NCI-H2029 (cell line): ENCODE results near the gene ZNF622.
"Not testable (repeated sequence)": the region's sequence is repeated elsewhere in the genome, so short reads cannot be mapped to it uniquely, and the experiment has no call there.

Source experiments
- DNase-seq: peaks from one replicate; lab custom pipeline; 2025; lab: John Stamatoyannopoulos, UW

ZNF622 gene

GRCh38 chr5:16480144-16480543 lies 14.5 kb upstream of the ZNF622 start:
- DNase-seq = no peak

DNA sequence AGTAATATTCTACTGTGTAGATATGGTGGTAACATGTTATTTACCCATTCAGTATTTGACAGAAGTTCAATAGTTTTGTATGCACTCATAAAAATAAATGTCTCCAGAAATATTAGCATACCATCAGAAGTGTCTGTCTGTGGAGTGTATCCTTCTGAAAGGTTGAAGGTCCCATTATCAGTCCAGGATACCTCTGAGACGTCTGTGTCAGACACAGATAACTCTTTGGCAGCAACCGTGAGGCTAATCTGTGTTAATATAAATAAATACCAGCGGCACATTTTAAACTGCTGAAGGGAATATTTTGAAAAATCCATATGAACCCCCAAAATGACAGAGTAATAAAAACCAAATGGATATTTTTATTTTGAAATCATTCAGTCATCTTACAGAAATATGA lies 11.9 kb upstream of the ZNF622 start:
- DNase-seq = no peak

DNA sequence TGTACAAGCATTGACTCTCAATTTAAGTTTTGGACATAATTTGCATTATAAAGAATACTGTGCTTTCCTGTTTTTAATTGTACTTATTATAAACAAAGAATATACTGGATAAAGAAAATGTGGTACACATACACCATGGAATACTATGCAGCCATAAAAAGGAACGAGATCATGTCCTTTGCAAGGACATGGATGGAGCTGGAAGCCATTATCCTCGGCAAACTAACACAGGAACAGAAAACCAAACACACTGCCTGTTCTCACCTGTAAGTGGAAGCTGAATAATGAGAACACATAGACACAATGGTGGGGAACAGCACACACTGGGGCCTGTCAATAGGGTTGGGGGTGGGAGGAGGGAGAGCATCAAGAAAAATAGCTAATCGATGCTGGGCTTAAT lies 10.8 kb upstream of the ZNF622 start:
- DNase-seq = not testable (repeated sequence)

DNA sequence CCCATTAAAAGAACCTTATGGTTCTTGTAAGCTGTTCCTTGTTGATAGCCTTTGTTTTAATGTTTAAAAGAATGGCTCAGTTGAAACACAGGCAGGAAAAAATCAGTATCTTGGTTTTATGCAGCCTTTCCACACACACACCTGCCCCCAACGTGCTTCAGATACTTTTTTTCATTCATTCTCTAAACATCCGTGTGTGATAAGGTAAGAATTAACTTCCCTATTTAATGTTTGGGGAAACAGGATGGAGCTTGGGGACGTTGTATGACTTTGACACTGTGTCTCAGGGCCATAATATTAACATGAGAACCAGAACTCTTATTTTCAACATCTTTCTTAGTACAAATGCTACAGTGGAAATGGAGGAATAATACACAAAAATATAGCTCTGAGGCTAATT lies 5.8 kb upstream of the ZNF622 start:
- DNase-seq = no peak

DNA sequence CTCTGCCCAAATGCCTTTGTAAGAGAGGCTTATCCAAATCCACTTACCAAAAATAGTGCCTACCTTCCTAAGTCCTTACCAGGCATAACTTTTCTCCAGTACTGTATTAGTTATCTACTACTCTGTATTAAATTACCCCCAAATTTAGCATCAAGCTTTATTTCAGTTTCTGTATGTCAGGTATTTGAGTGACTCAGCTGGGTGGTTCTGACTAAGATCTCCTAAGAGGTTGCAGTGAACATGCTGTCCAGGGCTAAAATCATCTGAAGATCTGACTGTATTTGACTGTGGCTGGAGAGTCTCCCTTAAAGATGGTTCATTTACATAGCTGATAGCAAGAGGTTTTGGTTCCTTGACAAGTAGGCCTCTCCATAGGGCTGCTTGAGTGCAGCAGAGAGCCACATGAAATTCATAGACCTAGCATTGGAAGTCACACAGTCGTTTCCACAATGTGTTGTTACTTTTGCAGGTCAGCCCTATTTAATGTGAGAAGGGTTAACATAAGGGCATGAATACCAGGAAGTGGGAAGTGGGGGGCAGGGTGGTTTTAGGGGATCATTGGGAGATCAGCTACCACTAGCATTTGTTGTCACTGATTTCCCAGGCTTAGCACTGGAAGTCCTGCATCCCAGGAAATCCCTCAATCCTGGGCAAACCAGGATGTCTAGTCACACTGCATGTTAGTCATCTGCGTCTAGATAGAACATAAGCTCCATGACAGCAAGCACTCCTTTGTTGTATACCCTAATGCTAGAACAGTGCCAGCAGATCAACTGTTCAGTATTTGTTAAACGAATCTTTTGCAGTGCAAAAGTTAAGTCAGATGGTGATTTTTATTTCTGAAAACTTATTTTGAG lies 2.0 kb upstream of the ZNF622 start:
- no peak for DNase-seq

DNA sequence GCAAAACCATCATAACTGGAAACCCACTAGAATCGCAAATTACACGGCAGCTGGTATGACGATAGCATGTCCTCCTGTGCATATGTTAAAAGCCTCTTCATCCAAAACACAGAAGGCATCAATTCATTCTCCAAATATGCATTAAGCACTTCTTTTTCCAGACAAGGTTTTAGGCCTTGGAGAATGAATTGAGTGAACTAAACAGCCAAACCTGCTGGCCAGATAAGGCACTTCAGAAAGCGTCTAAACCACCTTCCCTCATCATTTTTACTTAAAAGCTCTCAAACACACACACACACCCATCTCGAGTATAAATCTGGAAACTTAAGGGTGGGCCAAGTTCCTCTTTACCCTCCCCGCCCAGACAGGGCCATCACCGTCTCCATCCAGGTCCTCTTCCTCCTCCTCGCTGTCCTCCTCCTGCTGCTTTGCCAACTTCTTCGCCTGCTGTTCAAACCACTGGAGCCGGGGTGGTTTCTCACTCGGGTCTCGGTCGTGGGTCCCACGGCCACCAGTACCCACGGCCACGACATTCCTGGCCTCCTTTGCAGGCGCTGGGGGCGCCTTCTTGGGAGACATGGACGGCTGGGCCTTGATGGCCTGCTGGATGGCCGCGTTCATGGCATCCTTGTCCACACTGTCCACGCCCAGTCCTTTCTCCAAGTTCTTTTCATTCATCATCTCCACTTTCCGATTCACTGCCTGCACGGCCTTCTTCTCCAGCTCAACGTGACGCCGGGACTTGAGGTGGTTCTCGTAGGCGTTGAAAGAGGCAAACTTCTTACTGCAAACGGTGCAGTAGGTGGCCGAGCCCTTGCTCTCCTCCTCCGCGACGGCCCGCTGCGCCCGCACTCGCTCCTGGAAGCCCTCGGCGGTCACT lies 696 bp downstream of the ZNF622 start:
- no peak for DNase-seq

GRCh38 chr5:16464231-16464630 lies 1.4 kb downstream of the ZNF622 start:
- DNase-seq = no peak

- DNase-seq = no peak
Measured at GRCh38 chr5:16461782-16462181, 3.8 kb downstream of the ZNF622 start.

DNA sequence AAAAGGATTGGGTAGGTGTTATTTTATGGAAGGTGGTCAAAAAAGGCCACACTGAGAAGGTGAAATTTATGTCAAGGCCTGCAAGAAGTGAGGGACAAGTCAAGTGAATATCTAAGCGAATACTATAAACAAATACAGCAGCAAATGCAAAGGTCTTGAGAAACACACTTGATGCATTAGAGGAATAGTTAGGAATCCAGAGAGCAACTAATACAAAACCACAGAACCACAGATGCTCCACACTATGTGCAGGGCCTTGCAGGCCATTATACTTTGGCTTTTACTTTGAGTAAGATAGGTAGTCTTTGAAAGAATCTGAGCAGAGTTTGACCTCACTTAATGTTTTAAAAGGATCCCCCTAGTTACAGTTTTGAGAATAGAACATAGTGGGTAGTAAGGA lies 4.6 kb downstream of the ZNF622 start:
- no peak for DNase-seq

DNA sequence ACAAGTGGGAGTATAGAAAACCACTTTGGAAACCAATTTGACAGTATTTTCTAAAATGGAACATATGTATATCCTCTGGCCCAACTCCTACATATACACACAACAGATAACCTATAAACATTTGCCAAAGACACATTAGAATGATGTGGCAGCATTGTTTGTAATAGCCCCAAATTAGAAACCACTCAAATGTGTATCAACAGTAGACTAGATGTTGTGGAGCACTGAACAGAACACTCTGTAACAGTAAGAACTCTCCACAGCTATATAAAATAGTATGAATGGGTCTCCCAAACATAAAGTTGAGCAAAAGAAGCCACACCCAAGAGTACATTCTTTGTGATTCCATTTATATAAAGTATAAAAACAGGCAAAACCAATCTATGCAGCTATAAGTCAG lies 6.1 kb downstream of the ZNF622 start:
- no peak for DNase-seq

- no peak for DNase-seq
Measured at GRCh38 chr5:16457853-16458252, 7.7 kb downstream of the ZNF622 start.

GRCh38 chr5:16457451-16457850 lies 8.1 kb downstream of the ZNF622 start:
- no peak for DNase-seq

DNA sequence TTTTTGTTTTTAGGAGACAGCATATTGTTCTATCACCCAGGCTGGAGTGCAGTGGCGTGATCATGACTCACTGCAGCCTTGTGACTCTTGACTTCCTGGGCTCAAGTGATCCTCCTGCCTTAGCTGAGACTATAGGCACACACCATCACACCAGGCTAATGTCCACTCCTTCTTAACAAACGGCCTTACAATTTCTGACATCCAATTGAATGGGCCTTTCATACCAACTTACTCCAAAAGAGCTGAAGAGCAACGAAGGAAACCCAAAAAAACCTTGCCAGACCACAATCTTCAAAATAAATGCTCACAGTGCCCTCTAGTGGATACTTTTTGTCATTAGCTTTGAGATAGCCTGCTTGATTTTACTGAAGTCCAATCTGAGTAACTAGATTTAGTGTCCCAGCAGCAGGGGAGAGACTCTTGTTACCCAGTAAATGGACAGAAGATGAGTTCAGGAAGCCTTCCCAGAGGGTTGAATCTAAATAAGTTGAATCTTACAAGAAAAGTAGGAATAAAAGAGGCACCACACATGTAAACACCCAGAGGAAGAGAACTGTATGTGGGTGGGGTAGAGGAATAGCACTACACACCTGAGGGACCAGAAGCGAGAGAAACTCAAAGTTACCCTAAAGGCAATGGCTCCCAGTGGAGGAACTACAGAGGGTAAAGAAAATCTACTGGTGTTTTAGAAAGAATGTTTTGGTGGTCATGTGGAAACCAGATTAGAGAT lies 9.3 kb downstream of the ZNF622 start:
- peak; percentile 47 for DNase-seq

GRCh38 chr5:16455668-16456067 lies 9.9 kb downstream of the ZNF622 start:
- DNase-seq = no peak

DNA sequence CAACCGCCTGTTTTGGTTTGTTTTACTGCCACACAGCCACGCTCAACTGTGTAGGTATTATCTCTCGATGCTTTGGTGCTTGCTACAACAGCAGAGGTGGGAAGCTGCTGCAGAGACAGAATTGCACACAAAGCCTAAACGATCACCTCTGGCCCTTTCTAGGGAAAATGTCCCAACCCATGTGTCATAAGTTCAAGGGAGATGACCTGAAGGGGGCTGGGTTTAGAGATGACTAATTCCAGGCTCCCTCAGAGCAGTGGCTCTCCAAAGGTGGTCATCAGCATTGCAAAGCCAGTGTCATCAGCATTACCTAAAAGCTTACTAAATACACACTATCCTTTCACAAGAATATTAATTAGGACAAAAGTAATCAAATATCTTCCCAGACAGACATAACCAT lies 10.9 kb downstream of the ZNF622 start:
- DNase-seq = no peak

DNA sequence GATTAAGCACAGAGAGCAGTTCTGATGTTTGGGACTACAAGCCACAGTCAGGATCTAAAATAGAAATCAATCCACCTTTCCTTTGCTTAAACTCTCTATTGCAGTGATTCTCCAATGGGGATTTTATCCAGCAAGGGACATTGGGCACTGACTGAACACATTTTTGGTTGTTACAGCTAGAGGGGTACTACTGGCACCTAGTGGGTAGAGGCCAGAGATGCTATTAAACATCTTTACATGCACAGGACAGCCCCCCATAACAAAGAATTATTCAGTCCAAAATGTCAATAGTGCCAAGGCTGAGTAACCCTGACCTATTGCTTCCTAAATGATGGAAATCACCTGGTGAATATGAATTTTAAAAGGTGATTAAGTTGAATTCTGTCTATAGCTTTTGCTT lies 12.0 kb downstream of the ZNF622 start:
- DNase-seq = no peak

DNA sequence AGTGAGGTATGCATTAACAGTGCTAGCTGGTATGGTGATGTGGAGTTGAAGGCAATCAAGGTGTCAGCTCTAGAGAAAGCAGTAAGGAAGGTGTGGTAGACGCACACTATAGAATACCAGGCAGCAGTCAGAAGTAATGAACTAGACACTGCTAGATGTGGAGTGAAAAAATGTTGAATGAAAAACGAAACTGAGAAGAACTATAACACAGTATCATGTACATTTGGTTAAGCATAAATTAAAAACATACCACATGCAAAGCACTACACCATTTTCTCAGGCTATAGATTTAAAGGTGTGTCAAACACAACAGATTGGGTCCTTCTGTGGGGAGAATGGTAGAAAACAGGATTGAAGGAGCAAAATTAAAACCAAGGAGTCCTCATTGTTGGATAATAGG lies 15.4 kb downstream of the ZNF622 start:
- no peak for DNase-seq

GRCh38 chr5:16446993-16447392 lies 18.6 kb downstream of the ZNF622 start:
- DNase-seq = no peak

- no peak for DNase-seq
Measured at GRCh38 chr5:16437977-16438376, 27.6 kb downstream of the ZNF622 start.

- not testable (repeated sequence) for DNase-seq
Measured at GRCh38 chr5:16436065-16436682, 29.4 kb downstream of the ZNF622 start.

DNA sequence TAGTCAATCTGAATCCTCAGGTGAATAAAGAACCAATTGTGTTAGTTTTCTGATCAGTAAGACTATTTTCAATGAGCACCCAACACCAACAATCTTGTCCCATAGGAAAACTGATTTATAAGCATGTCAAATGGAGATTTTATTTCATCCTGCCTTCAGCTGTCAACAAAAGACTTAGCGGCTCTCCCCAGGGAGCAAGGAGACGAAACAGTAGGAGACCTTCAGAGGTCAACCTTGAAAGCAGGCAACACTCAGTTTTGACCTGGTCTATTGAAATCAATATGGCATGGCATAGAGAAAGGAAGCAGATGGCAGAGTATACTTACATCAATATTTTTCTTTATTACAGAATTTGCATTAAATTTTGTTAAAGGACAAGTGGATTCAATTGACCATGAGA lies 34.1 kb downstream of the ZNF622 start:
- no peak for DNase-seq
